Esophagus squamous epithelium (tissue), 5 donors: ENCODE results near the gene GPD1. TPM values are rescaled to one million over a fixed set of nuclear protein-coding genes. Genes with fewer than 3 reads are reported as not detected.

Source experiments
- DNase-seq: peaks from one replicate; lab custom pipeline; 2025; lab: John Stamatoyannopoulos, UW
- H3K27ac ChIP-seq, 4 donors: fragments of 200-600 bp; sonication (generic); one replicate each; pipeline ENCODE4 v1.5.1; 2016 to 2019; ENCODE audit warnings: mild to moderate bottlenecking in 1 of 4
- H3K27me3 ChIP-seq, 4 donors: fragments of 200-600 bp; sonication (generic); 1 replicate in 3 of 4; 2 replicates in 1 of 4; pipeline versions ENCODE4 v1.5.1 to v1.6.0; 2017 to 2021; ENCODE audit warnings: antibody characterized with exemption in 1 of 4
- H3K36me3 ChIP-seq, 3 donors: fragments of 200-600 bp; sonication (generic); one replicate each; pipeline ENCODE4 v1.5.1; 2016 to 2019
- H3K4me1 ChIP-seq, 3 donors: fragments of 200-600 bp; sonication (generic); one replicate each; pipeline ENCODE4 v1.5.1; 2017 to 2019
- H3K4me3 ChIP-seq, 4 donors: fragments of 200-600 bp; sonication (generic); 1 replicate in 3 of 4; 2 replicates in 1 of 4; pipeline ENCODE4 v1.5.1; 2016 to 2019; ENCODE audit warnings: mild to moderate bottlenecking in 2 of 4, moderate library complexity in 1 of 4
- H3K9me3 ChIP-seq, 3 donors: fragments of 200-600 bp; sonication (generic); one replicate each; pipeline ENCODE4 v1.5.1; 2016 to 2019
- POLR2A ChIP-seq, 4 donors: fragments of 450-650 bp; IDR thresholded peaks; one replicate each; pipeline ENCODE4 v1.6.1; 2017; ENCODE audit warnings: antibody characterized with exemption in 4 of 4, mild to moderate bottlenecking in 4 of 4, moderate library complexity in 3 of 4
- WGBS, 2 donors: methylation state at CpG; one replicate each; pipeline ENCODE4 v1.1.5; 2018; 5-methylcytosine and 5-hydroxymethylcytosine counted together
- intact Hi-C: fragments of 100-400 bp; cut with DNase I; formaldehyde crosslinking; loops from one replicate; pipeline ENCODE4 v1.15.0; 2022
- total RNA-seq, 4 donors: library from RNA; depleted of rRNA; stranded (reverse); fragments of >200 nt; gene quantifications; one replicate each; pipeline ENCODE4 v1.1.0, GENCODE V29; 2016
- TF ChIP-seq, protein P1 (sequence below), 6 experiments: fragments of 450-650 bp in 4 of 6; fragments of 200-600 bp in 2 of 6; sonication (generic) in 2 of 6; IDR thresholded peaks; one replicate each; pipeline ENCODE4 v1.5.1; 2016 to 2019; ENCODE audit warnings: antibody characterized with exemption in 6 of 6, mild to moderate bottlenecking in 4 of 6, moderate library complexity in 4 of 6
- donor health status: DM: yes; HTN: yes; CAD: no.

The GPD1 gene
- total RNA-seq, 4 donors from 2014 or later: 0.38 to 0.53 (median 0.44) TPM; not detected in 1

DNA sequence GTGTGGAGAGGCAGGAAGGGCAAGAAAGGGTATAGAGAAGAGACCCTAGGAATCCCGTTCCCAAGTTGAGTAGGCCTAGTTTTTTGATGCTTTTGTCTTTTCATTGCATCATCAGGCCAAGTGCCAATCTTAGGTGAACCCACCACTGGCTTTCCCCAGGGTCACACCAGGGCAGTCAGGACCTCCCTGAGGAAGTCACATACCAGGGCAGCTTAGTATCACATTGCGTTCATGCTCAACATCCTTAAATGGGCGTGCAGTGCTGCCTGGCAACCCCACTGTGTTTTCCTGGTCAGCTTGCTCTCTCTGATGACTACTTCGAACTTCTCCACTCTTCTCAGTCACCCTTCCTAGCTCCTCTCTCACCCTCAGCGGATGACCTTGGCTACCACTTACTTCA, 37.4 kb upstream of the GPD1 start:
- H3K4me3 ChIP-seq: no peak overlapping the region
- intact Hi-C loops: no loop called here
- no peak for TF ChIP-seq POLR2A (IDR thresholded peaks at IDR 0.05)
- TF ChIP-seq, protein P1, sequence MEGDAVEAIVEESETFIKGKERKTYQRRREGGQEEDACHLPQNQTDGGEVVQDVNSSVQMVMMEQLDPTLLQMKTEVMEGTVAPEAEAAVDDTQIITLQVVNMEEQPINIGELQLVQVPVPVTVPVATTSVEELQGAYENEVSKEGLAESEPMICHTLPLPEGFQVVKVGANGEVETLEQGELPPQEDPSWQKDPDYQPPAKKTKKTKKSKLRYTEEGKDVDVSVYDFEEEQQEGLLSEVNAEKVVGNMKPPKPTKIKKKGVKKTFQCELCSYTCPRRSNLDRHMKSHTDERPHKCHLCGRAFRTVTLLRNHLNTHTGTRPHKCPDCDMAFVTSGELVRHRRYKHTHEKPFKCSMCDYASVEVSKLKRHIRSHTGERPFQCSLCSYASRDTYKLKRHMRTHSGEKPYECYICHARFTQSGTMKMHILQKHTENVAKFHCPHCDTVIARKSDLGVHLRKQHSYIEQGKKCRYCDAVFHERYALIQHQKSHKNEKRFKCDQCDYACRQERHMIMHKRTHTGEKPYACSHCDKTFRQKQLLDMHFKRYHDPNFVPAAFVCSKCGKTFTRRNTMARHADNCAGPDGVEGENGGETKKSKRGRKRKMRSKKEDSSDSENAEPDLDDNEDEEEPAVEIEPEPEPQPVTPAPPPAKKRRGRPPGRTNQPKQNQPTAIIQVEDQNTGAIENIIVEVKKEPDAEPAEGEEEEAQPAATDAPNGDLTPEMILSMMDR (IDR thresholded peaks at IDR 0.05): no peak
- DNase-seq: no peak
- H3K4me1 ChIP-seq: peaks cover 0 to 16% (median 4%) of the 10 kb centered on the region in 3 donors
- 55 to 59% methylated on average over 5 of the region's 5 CpGs for WGBS, 2 donors
- no peaks in the 10 kb centered on the region for H3K36me3 ChIP-seq
- H3K27me3 ChIP-seq: no peaks in the 10 kb centered on the region
- H3K27ac ChIP-seq: peak overlapping the region in 2 of 4 donors; percentile 21
- no peaks in the 10 kb centered on the region for H3K9me3 ChIP-seq

DNA sequence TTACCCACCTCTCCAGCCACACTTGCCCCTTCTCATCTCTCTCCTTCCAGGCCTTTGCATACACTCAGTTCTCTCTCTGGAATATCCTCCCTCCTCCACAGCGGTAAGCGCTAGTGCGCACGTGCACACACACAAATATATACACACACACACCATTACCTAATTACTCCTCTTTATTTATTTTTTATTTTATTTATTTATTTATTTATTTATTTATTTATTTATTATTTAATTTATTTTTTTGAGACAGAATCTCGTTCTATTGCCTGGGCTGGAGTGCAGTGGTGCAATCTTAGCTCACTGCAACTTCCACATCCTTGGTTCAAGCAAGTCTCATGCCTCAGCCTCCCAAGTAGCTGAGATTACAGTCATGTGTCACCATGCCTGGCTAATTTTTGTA, 34.7 kb upstream of the GPD1 start:
- no peak for DNase-seq
- Histone ChIP-seq H3K36me3 (no peaks in the 10 kb centered on the region), H3K27ac (no peak overlapping the region), H3K27me3 (no peaks in the 10 kb centered on the region), H3K4me3 (no peak overlapping the region), H3K4me1 (peaks cover 0 to 10% (median 4%) of the 10 kb centered on the region in 3 donors), H3K9me3 (no peaks in the 10 kb centered on the region)
- intact Hi-C loops: no loop called here
- TF ChIP-seq, protein P1 (IDR thresholded peaks at IDR 0.05): no peak
- TF ChIP-seq POLR2A (IDR thresholded peaks at IDR 0.05): no peak
- 89 to 91% methylated on average over 5 of the region's 5 CpGs for WGBS, 2 donors

DNA sequence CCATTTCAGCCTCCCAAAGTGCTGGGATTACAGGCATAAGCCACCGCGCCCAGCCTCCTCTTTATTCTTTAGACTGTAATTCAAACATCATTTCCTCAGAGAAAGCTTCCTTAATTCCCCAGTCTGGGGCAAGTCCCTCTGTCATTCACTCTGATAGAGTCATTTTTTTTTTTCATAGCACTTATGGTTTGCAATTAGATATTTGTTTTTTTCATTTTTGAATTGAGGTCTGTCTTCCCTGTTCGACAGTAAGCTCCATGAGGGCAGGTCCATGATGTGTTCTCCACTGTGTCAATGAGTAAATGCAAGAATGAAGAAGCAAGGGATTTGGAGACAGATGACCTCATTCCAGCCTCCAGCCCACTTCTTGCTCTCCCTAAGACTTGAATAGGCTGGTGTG, 34.3 kb upstream of the GPD1 start:
- Histone ChIP-seq H3K27me3 (no peaks in the 10 kb centered on the region), H3K36me3 (no peaks in the 10 kb centered on the region), H3K9me3 (no peaks in the 10 kb centered on the region), H3K4me1 (peaks cover 0 to 10% (median 4%) of the 10 kb centered on the region in 3 donors), H3K27ac (no peak overlapping the region), H3K4me3 (no peak overlapping the region)
- TF ChIP-seq, protein P1 (IDR thresholded peaks at IDR 0.05): no peak
- no peak for TF ChIP-seq POLR2A (IDR thresholded peaks at IDR 0.05)
- no peak for DNase-seq
- intact Hi-C loops: no loop called here
- 89 to 96% methylated on average over 2 to 3 of the region's 3 CpGs for WGBS, 2 donors

DNA sequence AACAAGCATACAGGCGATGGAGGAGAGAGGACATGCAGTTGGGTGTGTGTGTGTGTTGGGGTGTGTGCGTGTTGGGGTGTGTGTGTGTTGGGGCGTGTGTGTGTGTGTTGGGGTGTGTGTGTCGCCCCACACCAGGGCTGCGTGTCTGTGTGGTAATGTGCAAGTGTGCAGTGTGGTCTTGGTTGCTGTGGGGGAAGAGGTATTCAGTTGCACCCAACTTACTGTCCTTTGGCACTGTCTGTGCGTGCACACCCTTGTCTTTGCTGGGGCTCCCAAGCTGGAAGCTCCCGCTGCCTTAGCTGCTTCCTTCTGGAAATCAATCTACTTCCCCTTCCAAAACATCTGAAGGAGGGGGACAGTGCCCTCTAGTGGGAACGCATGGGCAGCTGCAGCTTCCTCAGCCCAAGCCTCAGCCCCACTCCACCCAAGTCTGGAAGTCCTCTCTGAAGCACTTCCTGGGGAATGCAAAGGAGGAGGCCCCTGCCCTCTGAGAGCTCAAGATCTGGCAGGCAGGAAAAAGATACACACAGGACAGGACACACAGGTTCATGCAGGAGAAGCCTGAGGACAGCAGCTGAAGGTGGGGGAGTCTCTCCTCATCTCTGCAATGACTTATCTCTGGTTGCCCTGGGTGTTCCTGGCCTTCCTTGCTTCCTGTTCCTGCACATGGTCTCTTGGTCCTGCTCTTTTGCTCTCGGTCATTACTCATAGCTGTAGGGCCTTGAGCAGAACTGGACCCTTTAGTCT, 33.3 kb upstream of the GPD1 start:
- no peak for DNase-seq
- Histone ChIP-seq H3K27me3 (no peaks in the 10 kb centered on the region), H3K9me3 (no peaks in the 10 kb centered on the region), H3K27ac (no peak overlapping the region), H3K4me3 (peak overlapping the region in 1 of 4 donors; percentile 30), H3K4me1 (peaks cover 0 to 16% (median 7%) of the 10 kb centered on the region in 3 donors), H3K36me3 (no peaks in the 10 kb centered on the region)
- 35 to 53% methylated on average over 6 to 8 of the region's 9 CpGs for WGBS, 2 donors
- no peak for TF ChIP-seq POLR2A (IDR thresholded peaks at IDR 0.05)
- TF ChIP-seq, protein P1 (IDR thresholded peaks at IDR 0.05): peak; percentile 80 to 95 (median 92)
- intact Hi-C loops: no loop called here

DNA sequence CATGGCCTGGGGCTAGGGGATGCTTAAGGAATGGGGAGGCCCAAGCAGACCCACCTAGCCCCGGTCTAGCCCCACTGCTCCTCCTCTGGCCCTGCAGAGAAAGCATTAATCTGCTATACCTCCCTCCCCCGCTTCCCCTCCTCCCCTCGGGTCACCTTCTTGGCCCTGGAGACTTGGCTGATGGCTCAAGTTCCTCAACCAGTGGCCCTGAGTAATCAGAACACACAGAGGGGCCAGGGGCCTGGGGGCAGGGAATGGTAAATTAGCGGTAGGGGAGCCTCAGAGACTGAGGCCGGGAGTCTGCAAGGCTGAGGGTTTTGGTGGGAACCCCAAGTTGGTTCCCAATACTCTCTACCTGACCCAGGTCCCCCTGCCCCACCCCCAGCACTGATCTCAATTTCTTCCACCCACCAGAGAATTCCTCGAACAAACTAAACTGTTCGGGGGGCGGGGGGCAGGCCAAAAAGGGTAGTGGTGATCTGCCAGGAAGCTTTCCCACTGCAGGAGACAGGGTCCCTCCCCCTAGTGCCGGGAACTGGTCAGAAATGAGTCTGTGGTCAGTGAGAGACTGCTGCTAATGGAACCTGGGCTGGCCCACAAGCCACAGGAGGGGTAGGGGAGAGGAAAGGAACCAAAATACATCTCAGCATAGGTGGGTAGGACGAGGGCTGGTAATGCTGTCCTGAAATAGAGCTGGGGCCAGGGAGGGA, 31.5 kb upstream of the GPD1 start:
- intact Hi-C loops: no loop called here
- Histone ChIP-seq H3K4me3 (no peak overlapping the region), H3K36me3 (no peaks in the 10 kb centered on the region), H3K4me1 (peaks cover 0 to 18% (median 7%) of the 10 kb centered on the region in 3 donors), H3K27me3 (no peaks in the 10 kb centered on the region), H3K9me3 (no peaks in the 10 kb centered on the region), H3K27ac (no peak overlapping the region)
- DNase-seq: no peak
- 68% methylated on average over 4 to 6 of the region's 10 CpGs for WGBS, 2 donors
- TF ChIP-seq, protein P1 (IDR thresholded peaks at IDR 0.05): no peak
- no peak for TF ChIP-seq POLR2A (IDR thresholded peaks at IDR 0.05)
